Measurements from ENCODE around the gene SHROOM3.
"Not testable (repeated sequence)": the region's sequence is repeated elsewhere in the genome, so short reads cannot be mapped to it uniquely, and the experiment has no call there.

The SHROOM3 gene
- 0 to 0.44 (median 0.09) reads per million in 4 experiments for total RNA-seq

GRCh38 chr4:76434901-76435527 is at the start of gene SHROOM3:
SHROOM3 (plus strand) TSS chr4:76435229; CDS start chr4:76436053, 824 bp downstream.
- DNase-seq, result no peak

GRCh38 chr4:76385974-76386373 is 49.1 kb upstream of the SHROOM3 start:
- no peak for DNase-seq

GRCh38 chr4:76386566-76387305 is 48.3 kb upstream of the SHROOM3 start:
- DNase-seq, result no peak

- no peak for DNase-seq
Measured at GRCh38 chr4:76388160-76388908, 46.7 kb upstream of the SHROOM3 start.

GRCh38 chr4:76401654-76402053 is 33.4 kb upstream of the SHROOM3 start:
- no peak for DNase-seq

- DNase-seq, result no peak
Measured at GRCh38 chr4:76406081-76406480, 28.9 kb upstream of the SHROOM3 start.

- DNase-seq, result no peak
Measured at GRCh38 chr4:76407440-76408119, 27.4 kb upstream of the SHROOM3 start.

- no peak for DNase-seq
Measured at GRCh38 chr4:76410636-76411035, 24.4 kb upstream of the SHROOM3 start.

GRCh38 chr4:76420188-76420761 is 14.8 kb upstream of the SHROOM3 start:
- DNase-seq, result no peak

- DNase-seq, result no peak
Measured at GRCh38 chr4:76420762-76421581, 14.1 kb upstream of the SHROOM3 start, which contains the start of gene CCDC158. CCDC158 (minus strand) TSS chr4:76421141; CDS start chr4:76403207, 17,934 bp downstream.

- not testable (repeated sequence) for DNase-seq
Measured at GRCh38 chr4:76423159-76423558, 11.9 kb upstream of the SHROOM3 start.

- no peak for DNase-seq
Measured at GRCh38 chr4:76426272-76426671, 8.8 kb upstream of the SHROOM3 start.

- no peak for DNase-seq
Measured at GRCh38 chr4:76429636-76430035, 5.4 kb upstream of the SHROOM3 start.

- no peak for DNase-seq
Measured at GRCh38 chr4:76430519-76431388, 4.3 kb upstream of the SHROOM3 start.

GRCh38 chr4:76435528-76436319 is 695 bp downstream of the SHROOM3 start:
- DNase-seq, result no peak

GRCh38 chr4:76439491-76439890 is 4.5 kb downstream of the SHROOM3 start:
- no peak for DNase-seq

- DNase-seq, result no peak
Measured at GRCh38 chr4:76441881-76442280, 6.9 kb downstream of the SHROOM3 start.

GRCh38 chr4:76442807-76443206 is 7.8 kb downstream of the SHROOM3 start:
- DNase-seq, result no peak

- no peak for DNase-seq
Measured at GRCh38 chr4:76443376-76443775, 8.3 kb downstream of the SHROOM3 start.

- no peak for DNase-seq
Measured at GRCh38 chr4:76445911-76446310, 10.9 kb downstream of the SHROOM3 start.

All from effector CD8-positive, alpha-beta T cell (primary cell).